Measurements from ENCODE around the gene MAOA. TPM values are rescaled to one million over a fixed set of nuclear protein-coding genes. Genes with fewer than 3 reads are reported as not detected.

The MAOA gene
- total and polyA plus RNA-seq, 2 donors (not counting 1 experiment from before 2014, with no cell fraction given), result 0.05 TPM; not detected in 1

DNA sequence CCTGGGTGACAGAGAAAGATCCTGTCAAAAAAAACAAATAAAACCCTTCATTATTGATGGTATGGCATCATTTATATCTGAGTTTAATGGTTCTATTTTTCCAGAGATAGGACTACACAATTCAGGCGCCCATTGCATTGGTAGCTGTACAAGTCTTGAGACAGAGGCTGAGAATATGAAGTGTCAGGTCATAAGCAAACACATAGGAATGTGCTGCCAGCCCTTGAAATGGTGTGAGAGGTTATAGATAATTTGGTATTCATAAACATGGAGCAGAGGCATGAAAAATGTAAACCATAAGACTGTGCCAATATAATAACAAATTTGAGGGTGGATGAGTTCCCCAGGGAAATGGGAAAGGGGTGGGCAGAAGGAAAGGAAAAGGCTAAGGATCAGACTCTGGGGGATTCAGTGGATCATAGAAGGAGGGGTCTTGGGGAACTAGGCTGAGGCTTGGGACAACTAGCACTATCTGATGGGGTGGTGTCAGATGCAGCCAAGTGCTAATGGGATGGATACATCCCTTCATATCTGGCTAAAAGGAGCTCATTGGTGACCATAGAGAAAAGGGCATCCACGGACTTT, 50.8 kb downstream of the MAOA start:
- CTCF ChIA-PET, result interaction anchor here (1.3 kb wide), 1 partner anchor 9 kb away, joined by 3 read pairs; no protein-coding TSS in a partner anchor
- intact Hi-C loops (cut with micrococcal nuclease), result no loop called here
- no peak overlapping the region for H3K4me2 ChIP-seq (replicated peaks; ENCODE audit: low read depth, low read length, poor library complexity, severe bottlenecking)
- Mint-ChIP-seq H3K9me3 (ENCODE audit: insufficient read depth) (no peaks in the 10 kb centered on the region), H3K27me3 (no peaks in the 10 kb centered on the region), H3K27ac (no peak overlapping the region), H3K4me1 (no peaks in the 10 kb centered on the region), H3K4me3 (no peak overlapping the region)
- no peaks in the 10 kb centered on the region for H3K36me3 ChIP-seq (replicated peaks in 1 of 2; ENCODE audit: control extremely low read depth in 1 of 2, control insufficient read depth in 1 of 2, extremely low read depth in 1 of 2, insufficient read depth in 2 of 2, low read length in 1 of 2)
- no peak overlapping the region for H3K27ac ChIP-seq (ENCODE audit: low read length in 2 of 2)
- no peak overlapping the region for H3K9ac ChIP-seq (ENCODE audit: low read length)
- no peaks in the 10 kb centered on the region for H3K79me2 ChIP-seq (ENCODE audit: control insufficient read depth, insufficient read depth, low read length)
- H4K20me1 ChIP-seq (ENCODE audit: control insufficient read depth, insufficient read depth, low read length, poor library complexity, severe bottlenecking), result no peaks in the 10 kb centered on the region
- H2AFZ ChIP-seq (ENCODE audit: insufficient read depth, low read depth, low read length, poor library complexity, severe bottlenecking), result no peak overlapping the region
- TF ChIP-seq CTCF (IDR thresholded peaks at IDR 0.05) (no peak), EZH2 (IDR thresholded peaks at IDR 0.05; ENCODE audit: borderline replicate concordance, insufficient read depth, low read depth, low read length, poor library complexity, severe bottlenecking) (no peak)
- H3K27me3 ChIP-seq (replicated peaks in 1 of 4; ENCODE audit: control extremely low read depth in 1 of 4, control insufficient read depth in 3 of 4, insufficient read depth in 4 of 4, low read length in 3 of 4), result no peaks in the 10 kb centered on the region
- WGBS (ENCODE audit: insufficient coverage), result 40% methylated on average over 1 of the region's 2 CpGs
- no peaks in the 10 kb centered on the region for H3K9me3 ChIP-seq (ENCODE audit: control extremely low read depth in 1 of 3, control insufficient read depth in 2 of 3, insufficient read depth in 1 of 3, low read length in 2 of 3)
- no peak for ATAC-seq (ENCODE audit: low read depth)
- no peak for DNase-seq
- POLR2A ChIA-PET, result no interaction called here
- H3K4me1 ChIP-seq (ENCODE audit: control insufficient read depth in 2 of 2, insufficient read depth in 2 of 2, low read length in 2 of 2), result no peaks in the 10 kb centered on the region
- no peak overlapping the region for H3K4me3 ChIP-seq (ENCODE audit: control extremely low read depth in 1 of 5, extremely low read depth in 1 of 5, insufficient read depth in 1 of 5, low read depth in 2 of 5, low read length in 4 of 5)

DNA sequence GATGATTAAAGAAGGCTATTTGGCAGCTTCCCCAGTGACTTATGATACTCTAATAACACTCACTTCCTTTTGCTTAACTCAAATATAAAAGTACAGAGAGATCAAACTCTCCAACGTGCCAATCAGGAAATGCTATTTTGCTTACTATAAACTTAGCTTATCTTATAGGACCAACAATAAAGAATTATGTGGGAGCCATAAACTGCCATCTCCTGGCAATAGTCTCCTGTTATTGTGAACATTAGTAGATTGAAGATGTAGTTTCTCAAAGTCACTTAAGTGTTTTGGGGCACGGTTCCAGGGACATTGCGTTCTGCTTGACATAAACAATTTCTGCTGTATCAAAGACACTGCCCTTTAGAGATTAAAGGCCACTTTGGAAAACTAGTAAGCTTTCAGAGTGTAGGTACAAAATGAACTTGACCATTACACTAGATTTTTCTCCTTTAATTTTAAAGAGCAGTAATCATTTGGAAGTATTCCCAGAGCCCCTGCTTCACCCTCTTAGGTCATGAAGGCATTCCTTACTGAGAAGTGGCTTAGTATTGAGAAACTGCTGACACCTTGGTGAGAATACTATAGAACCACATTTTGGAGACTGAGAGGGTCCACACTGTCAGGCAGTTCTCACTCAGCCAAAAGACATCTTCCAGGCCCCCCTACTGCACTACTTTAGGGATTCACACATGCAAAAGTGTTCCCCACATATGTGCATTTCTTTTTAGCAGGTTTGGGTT, 51.9 kb downstream of the MAOA start:
- Histone ChIP-seq H3K27me3 (replicated peaks in 1 of 4; ENCODE audit: control extremely low read depth in 1 of 4, control insufficient read depth in 3 of 4, insufficient read depth in 4 of 4, low read length in 3 of 4) (peaks cover 0 to 4% (median 0%) of the 10 kb centered on the region in 4 experiments), H4K20me1 (ENCODE audit: control insufficient read depth, insufficient read depth, low read length, poor library complexity, severe bottlenecking) (no peaks in the 10 kb centered on the region), H3K27ac (ENCODE audit: low read length in 2 of 2) (no peak overlapping the region), H3K79me2 (ENCODE audit: control insufficient read depth, insufficient read depth, low read length) (no peaks in the 10 kb centered on the region), H3K9me3 (ENCODE audit: control extremely low read depth in 1 of 3, control insufficient read depth in 2 of 3, insufficient read depth in 1 of 3, low read length in 2 of 3) (no peaks in the 10 kb centered on the region), H3K4me1 (ENCODE audit: control insufficient read depth in 2 of 2, insufficient read depth in 2 of 2, low read length in 2 of 2) (no peaks in the 10 kb centered on the region), H3K4me2 (replicated peaks; ENCODE audit: low read depth, low read length, poor library complexity, severe bottlenecking) (no peak overlapping the region), H3K4me3 (ENCODE audit: control extremely low read depth in 1 of 5, extremely low read depth in 1 of 5, insufficient read depth in 1 of 5, low read depth in 2 of 5, low read length in 4 of 5) (no peak overlapping the region), H2AFZ (ENCODE audit: insufficient read depth, low read depth, low read length, poor library complexity, severe bottlenecking) (no peak overlapping the region), H3K9ac (ENCODE audit: low read length) (no peak overlapping the region), H3K36me3 (replicated peaks in 1 of 2; ENCODE audit: control extremely low read depth in 1 of 2, control insufficient read depth in 1 of 2, extremely low read depth in 1 of 2, insufficient read depth in 2 of 2, low read length in 1 of 2) (no peaks in the 10 kb centered on the region)
- DNase-seq, result no peak
- TF ChIP-seq EZH2 (IDR thresholded peaks at IDR 0.05; ENCODE audit: borderline replicate concordance, insufficient read depth, low read depth, low read length, poor library complexity, severe bottlenecking) (no peak), CTCF (IDR thresholded peaks at IDR 0.05) (no peak)
- ATAC-seq (ENCODE audit: low read depth), result no peak
- H3K4me1 Mint-ChIP-seq, result no peaks in the 10 kb centered on the region
- no CpG with 5 or more reads among the region's 3 CpGs for WGBS (ENCODE audit: insufficient coverage)
- H3K27me3 Mint-ChIP-seq, result no peaks in the 10 kb centered on the region
- intact Hi-C loops (cut with micrococcal nuclease), result no loop called here
- H3K27ac Mint-ChIP-seq, result no peak overlapping the region
- no peaks in the 10 kb centered on the region for H3K9me3 Mint-ChIP-seq (ENCODE audit: insufficient read depth)
- ChIA-PET POLR2A (no interaction called here), CTCF (interaction anchor here (1.3 kb wide), 1 partner anchor 10 kb away, joined by 3 read pairs; no protein-coding TSS in a partner anchor)
- H3K4me3 Mint-ChIP-seq, result no peak overlapping the region
